Small intestine (tissue), 7 donors: ENCODE results near the gene NUP98. TPM values are rescaled to one million over a fixed set of nuclear protein-coding genes. Genes with fewer than 3 reads are reported as not detected.
"Not testable (repeated sequence)": the region's sequence is repeated elsewhere in the genome, so short reads cannot be mapped to it uniquely, and the experiment has no call there.

Experiments
- DNase-seq, 2 donors: peaks; one replicate each; pipeline versions ENCODE4 v3.0.0 to v3.0.0-alpha.2; 2013
- FAIRE-seq: peaks from 2 replicates; lab custom pipeline; 2012; peaks lifted over from hg19 to GRCh38; lab: Jason Lieb, UNC
- H3K27ac ChIP-seq, 3 donors: one replicate each; pipeline ENCODE4 v1.5.1; 2013; ENCODE audit warnings: low read length in 2 of 3, mild to moderate bottlenecking in 2 of 3, control low read depth in 1 of 3, inconsistent platforms in 1 of 3, low read depth in 1 of 3, moderate library complexity in 1 of 3
- H3K27me3 ChIP-seq, 3 donors: one replicate each; pipeline ENCODE4 v1.6.1; 2013; ENCODE audit warnings: low read length in 3 of 3, inconsistent platforms in 1 of 3; ENCODE audit not compliant: control insufficient read depth in 3 of 3, insufficient read depth in 3 of 3
- H3K36me3 ChIP-seq, 3 donors: one replicate each; pipeline ENCODE4 v1.6.1; 2013; ENCODE audit warnings: low read length in 3 of 3, inconsistent platforms in 1 of 3, low read depth in 1 of 3, mild to moderate bottlenecking in 1 of 3, moderate library complexity in 1 of 3; ENCODE audit not compliant: control insufficient read depth in 3 of 3, insufficient read depth in 2 of 3
- H3K4me1 ChIP-seq, 3 donors: one replicate each; pipeline ENCODE4 v1.6.1; 2013; ENCODE audit warnings: low read length in 2 of 3, inconsistent platforms in 1 of 3, low read depth in 1 of 3, mild to moderate bottlenecking in 1 of 3, moderate library complexity in 1 of 3; ENCODE audit not compliant: control insufficient read depth in 3 of 3, insufficient read depth in 2 of 3
- H3K4me3 ChIP-seq, 3 donors: one replicate each; pipeline ENCODE4 v1.5.1; 2013; ENCODE audit warnings: low read length in 3 of 3, control low read depth in 1 of 3, inconsistent platforms in 1 of 3, low read depth in 1 of 3, mild to moderate bottlenecking in 1 of 3, moderate library complexity in 1 of 3
- H3K9me3 ChIP-seq, 2 donors: one replicate each; pipeline ENCODE4 v1.6.1; 2013; ENCODE audit warnings: low read depth in 1 of 2, low read length in 1 of 2; ENCODE audit not compliant: control insufficient read depth in 2 of 2, insufficient read depth in 1 of 2
- WGBS, 3 donors: extraction: QIAGEN DNeasy Blood & Tissue Kit; methylation state at CpG; one replicate each; pipeline ENCODE4 v1.1.7; 2013; 5-methylcytosine and 5-hydroxymethylcytosine counted together
- polyA plus RNA-seq, 4 donors: library from polyadenylated mRNA; stranded (reverse) in 3 of 4; unstranded in 1 of 4; fragments of 200-250 nt in 3 of 4; fragments of 120-200 nt in 1 of 4; gene quantifications; one replicate each; pipeline versions ENCODE4 v1.2.1 to v1.2.3, GENCODE V29; 2013
- donor health status: healthy with polysubstance abuse.
- donor health status: control.
- donor health status: control.
- donor health status: Bipolar disorder and iron deficiency.
- donor health status: healthy.

NUP98 gene
- polyA plus RNA-seq, 4 donors: 14.1 to 53.1 (median 24.4) TPM

GRCh38 chr11:3799873-3800272 is 2.5 kb upstream of the NUP98 start:
- H3K36me3 ChIP-seq: peaks cover 0 to 4% (median 0%) of the 10 kb centered on the region in 3 donors
- H3K27me3 ChIP-seq: no peaks in the 10 kb centered on the region
- peak overlapping the region in 2 of 3 donors; percentile 24 to 55 for H3K27ac ChIP-seq
- H3K9me3 ChIP-seq: no peaks in the 10 kb centered on the region
- H3K4me1 ChIP-seq: peaks cover 0 to 31% (median 5%) of the 10 kb centered on the region in 3 donors
- no peak for FAIRE-seq
- no peak overlapping the region for H3K4me3 ChIP-seq
- 16 to 49% (median 33%) methylated on average over 5 of the region's 5 CpGs for WGBS, 3 donors
- peak; percentile 53 to 60 for DNase-seq

DNA sequence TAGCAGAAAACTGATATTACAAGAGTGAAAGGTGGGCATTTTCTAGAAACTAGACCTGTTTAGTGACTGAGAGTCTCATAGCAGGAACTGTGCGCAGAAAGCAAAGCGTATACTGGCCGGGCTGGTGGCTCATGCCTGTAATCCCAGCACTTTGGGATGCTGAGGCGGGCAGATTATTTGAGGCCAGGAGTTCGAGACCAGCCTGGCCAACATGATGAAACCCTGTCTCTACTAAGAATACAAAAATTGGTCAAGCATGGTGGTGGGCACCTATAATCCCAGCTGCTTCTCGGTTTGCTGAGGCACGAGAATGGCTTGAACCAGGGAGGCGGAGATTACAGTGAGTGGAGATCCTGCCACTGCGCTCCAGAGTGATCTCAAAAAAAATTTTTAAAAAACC is 1.8 kb upstream of the NUP98 start:
- Histone ChIP-seq H3K9me3 (no peaks in the 10 kb centered on the region), H3K27ac (no peak overlapping the region), H3K4me1 (peaks cover 0 to 31% (median 8%) of the 10 kb centered on the region in 3 donors), H3K27me3 (no peaks in the 10 kb centered on the region), H3K36me3 (peaks cover 0 to 9% (median 0%) of the 10 kb centered on the region in 3 donors), H3K4me3 (no peak overlapping the region)
- 94 to 96% (median 95%) methylated on average over 9 of the region's 9 CpGs for WGBS, 3 donors
- DNase-seq (no peak), FAIRE-seq (no peak)

GRCh38 chr11:3796801-3797328 is 489 bp downstream of the NUP98 start:
- 0 to 1% (median 0%) methylated on average over 21 to 26 of the region's 26 CpGs for WGBS, 3 donors
- no peaks in the 10 kb centered on the region for H3K9me3 ChIP-seq
- peak overlapping the region; percentile 87 to 95 (median 95) for H3K27ac ChIP-seq
- peaks cover 0 to 25% (median 8%) of the 10 kb centered on the region in 3 donors for H3K4me1 ChIP-seq
- peak; percentile 12 to 19 for DNase-seq
- H3K27me3 ChIP-seq: no peaks in the 10 kb centered on the region
- H3K4me3 ChIP-seq: peak overlapping the region; percentile 72 to 96 (median 83)
- peaks cover 4 to 28% (median 5%) of the 10 kb centered on the region in 3 donors for H3K36me3 ChIP-seq
- no peak for FAIRE-seq

DNA sequence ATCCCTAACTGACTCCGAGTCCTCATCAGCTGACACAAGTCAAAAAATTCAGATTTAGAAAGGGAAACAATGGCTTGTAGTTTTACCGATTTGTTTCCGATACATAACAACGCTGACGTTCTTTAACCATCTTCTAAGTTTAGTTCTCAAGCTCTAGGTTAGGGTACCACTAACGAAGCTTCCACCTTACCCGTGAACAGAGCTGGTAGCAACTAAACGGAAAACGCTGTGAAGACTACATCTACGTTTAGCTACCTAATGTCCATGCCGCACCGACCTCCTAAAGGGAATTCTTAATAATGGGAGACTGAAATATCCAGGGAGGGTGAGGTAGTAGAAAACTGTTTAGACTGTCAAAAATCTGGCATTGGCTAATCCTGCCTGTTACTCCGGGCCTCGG is 1.0 kb downstream of the NUP98 start:
- DNase-seq (peak; percentile 30 to 32), FAIRE-seq (no peak)
- Histone ChIP-seq H3K36me3 (peaks cover 4 to 34% (median 5%) of the 10 kb centered on the region in 3 donors), H3K9me3 (no peaks in the 10 kb centered on the region), H3K27me3 (no peaks in the 10 kb centered on the region), H3K27ac (peak overlapping the region; percentile 24 to 95 (median 87)), H3K4me3 (peak overlapping the region; percentile 72 to 96 (median 83)), H3K4me1 (peaks cover 0 to 25% (median 8%) of the 10 kb centered on the region in 3 donors)
- 1 to 8% (median 2%) methylated on average over 14 of the region's 14 CpGs for WGBS, 3 donors

DNA sequence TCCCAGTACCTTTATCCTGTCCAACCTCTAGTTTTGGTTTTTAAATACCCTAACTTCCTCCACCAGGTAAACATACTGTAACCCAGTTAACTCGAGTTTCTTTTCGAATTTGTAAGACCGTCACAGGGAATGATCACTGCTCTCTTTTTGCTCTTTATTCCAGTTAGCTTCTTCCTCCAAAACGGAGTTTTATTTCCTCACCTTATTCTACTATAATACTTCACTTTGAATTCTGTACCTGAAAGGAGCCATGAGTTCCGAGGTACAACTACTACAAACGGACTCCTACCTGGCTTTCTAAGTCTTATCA is 1.4 kb downstream of the NUP98 start:
- H3K27me3 ChIP-seq: no peaks in the 10 kb centered on the region
- H3K4me1 ChIP-seq: peaks cover 0 to 25% (median 8%) of the 10 kb centered on the region in 3 donors
- DNase-seq (no peak), FAIRE-seq (no peak)
- H3K4me3 ChIP-seq: peak overlapping the region in 2 of 3 donors; percentile 83 to 96
- 8 to 24% (median 16%) methylated on average over 6 of the region's 6 CpGs for WGBS, 3 donors
- no peak overlapping the region for H3K27ac ChIP-seq
- peaks cover 4 to 37% (median 5%) of the 10 kb centered on the region in 3 donors for H3K36me3 ChIP-seq
- H3K9me3 ChIP-seq: no peaks in the 10 kb centered on the region

DNA sequence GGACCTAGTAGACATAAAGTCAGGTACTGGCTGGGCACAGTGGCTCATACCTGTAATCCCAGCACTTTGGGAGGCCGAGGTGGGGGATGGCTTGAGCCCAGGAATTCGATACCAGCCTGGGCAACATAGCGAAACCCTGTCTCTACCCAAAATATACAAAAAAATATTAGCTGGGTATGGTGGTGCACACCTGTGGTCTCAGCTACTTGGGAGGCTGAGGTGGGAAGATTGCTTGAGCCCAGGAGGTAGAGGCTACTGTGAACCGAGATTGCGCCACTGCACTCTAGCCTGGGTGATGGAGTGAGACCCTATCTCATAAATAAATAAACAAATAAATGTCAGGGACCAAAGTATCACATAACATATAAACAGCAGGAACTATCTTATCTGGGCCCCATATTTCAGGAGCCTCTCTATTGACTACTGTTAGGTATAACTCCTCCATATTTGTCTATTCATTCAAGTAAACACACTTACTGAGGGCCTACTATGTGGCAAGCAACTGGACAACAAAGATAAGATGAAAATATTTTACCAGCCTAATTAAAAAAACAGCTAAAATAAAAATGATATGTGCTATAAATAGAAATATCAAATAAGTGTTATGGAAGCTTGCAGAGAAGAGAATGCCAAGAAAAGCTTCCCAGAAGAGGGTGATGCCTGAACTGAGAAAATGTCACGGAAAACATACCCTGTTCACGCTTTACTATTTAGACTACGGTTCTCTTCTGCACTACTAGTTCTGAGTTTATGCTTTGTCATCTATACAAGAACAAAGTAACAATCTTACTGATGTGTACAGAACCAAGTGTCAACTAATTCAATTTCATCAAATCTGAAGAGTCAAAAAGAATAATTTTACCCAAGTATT is 2.0 kb downstream of the NUP98 start:
- FAIRE-seq (no peak), DNase-seq (no peak)
- Histone ChIP-seq H3K4me1 (peaks cover 0 to 25% (median 8%) of the 10 kb centered on the region in 3 donors), H3K9me3 (no peaks in the 10 kb centered on the region), H3K27me3 (no peaks in the 10 kb centered on the region), H3K36me3 (peaks cover 4 to 41% (median 5%) of the 10 kb centered on the region in 3 donors), H3K27ac (no peak overlapping the region), H3K4me3 (peak overlapping the region in 2 of 3 donors; percentile 83 to 96)
- WGBS, 3 donors: 79 to 87% (median 81%) methylated on average over 8 of the region's 8 CpGs

GRCh38 chr11:3794387-3794786 is 3.0 kb downstream of the NUP98 start:
- peak overlapping the region in 1 of 3 donors; percentile 17 for H3K27ac ChIP-seq
- peaks cover 0 to 16% (median 8%) of the 10 kb centered on the region in 3 donors for H3K4me1 ChIP-seq
- H3K9me3 ChIP-seq, H3K27me3 ChIP-seq, H3K4me3 ChIP-seq, FAIRE-seq, DNase-seq: not testable (repeated sequence)
- 85 to 94% (median 86%) methylated on average over 10 of the region's 10 CpGs for WGBS, 3 donors
- peaks cover 6 to 47% (median 8%) of the 10 kb centered on the region in 3 donors for H3K36me3 ChIP-seq

GRCh38 chr11:3786781-3787428 is 10.4 kb downstream of the NUP98 start:
- FAIRE-seq (no peak), DNase-seq (no peak)
- no peaks in the 10 kb centered on the region for H3K9me3 ChIP-seq
- peak overlapping the region in 1 of 3 donors; percentile 44 for H3K27ac ChIP-seq
- WGBS, 3 donors: 68 to 72% (median 71%) methylated on average over 8 of the region's 8 CpGs
- H3K4me1 ChIP-seq: peaks cover 0 to 3% (median 0%) of the 10 kb centered on the region in 3 donors
- H3K36me3 ChIP-seq: peaks cover 3 to 42% (median 6%) of the 10 kb centered on the region in 3 donors
- no peak overlapping the region for H3K4me3 ChIP-seq
- no peaks in the 10 kb centered on the region for H3K27me3 ChIP-seq
